K562 (cell line): Measurements from ENCODE around the gene TAF10. TPM values are rescaled to one million over a fixed set of nuclear protein-coding genes. Genes with fewer than 3 reads are reported as not detected.

Experiments
- ARHGAP35 ChIP-seq: fragments of 450-650 bp; IDR thresholded peaks from 2 replicates; pipeline ENCODE4 v1.6.1; 2018; ENCODE audit not compliant: partially characterized antibody
- ATF7 ChIP-seq: fragments of 450-650 bp; IDR thresholded peaks from 2 replicates; pipeline ENCODE4 v1.7.1; 2014; ENCODE audit warnings: mild to moderate bottlenecking, moderate library complexity
- HDAC3 ChIP-seq: fragments of 450-650 bp; IDR thresholded peaks from 2 replicates; pipeline ENCODE4 v1.6.1; 2018; ENCODE audit warnings: borderline replicate concordance, mild to moderate bottlenecking, moderate library complexity; ENCODE audit not compliant: partially characterized antibody
- TAF15 ChIP-seq: fragments of 200-400 bp; formaldehyde crosslinking; IDR thresholded peaks from 2 replicates; pipeline ENCODE4 v1.6.1; 2017; ENCODE audit warnings: mild to moderate bottlenecking, low read depth, low read length, moderate library complexity
- THRAP3 ChIP-seq: fragments of 450-650 bp; IDR thresholded peaks from 2 replicates; pipeline ENCODE4 v1.6.1; 2016; ENCODE audit warnings: mild to moderate bottlenecking, inconsistent platforms, borderline replicate concordance
- ZNF75A ChIP-seq: fragments of 450-650 bp; formaldehyde crosslinking; IDR thresholded peaks from 2 replicates; pipeline ENCODE4 v1.4.0; 2020; ENCODE audit warnings: mild to moderate bottlenecking
- ZNF764 ChIP-seq: fragments of 250-450 bp; sonication (Bioruptor Pico); IDR thresholded peaks from 2 replicates; pipeline ENCODE4 v1.4.0; 2020; ENCODE audit warnings: low read depth, mild to moderate bottlenecking, moderate library complexity
- polyA plus RNA-seq, 8 experiments: library from polyadenylated mRNA; depleted of rRNA in 4 of 8; stranded (reverse) in 5 of 8; unstranded in 3 of 8; fragments of >200 nt; fragmentation: Nextera tagmentation in 2 of 8; fragmentation: Illumina TruSeq in 1 of 8; extraction: Ambion mirVana in 2 of 8; extraction: Trizol in 1 of 8; gene quantifications; 2 replicates each; pipeline versions ENCODE4 v1.2.1 to v1.2.3, GENCODE V29; 2011 to 2014; ENCODE audit warnings: inconsistent platforms in 1 of 8, missing spikeins in 1 of 8
- total RNA-seq, 7 experiments: library from RNA; depleted of rRNA in 6 of 7; stranded (reverse); fragments of >200 nt in 6 of 7; fragmentation: Illumina TruSeq in 2 of 7; extraction: Trizol in 2 of 7; gene quantifications; 2 replicates each; pipeline versions ENCODE4 v1.2.1 to v1.2.3, GENCODE V29; 2011 to 2021; ENCODE audit warnings: low replicate concordance in 1 of 7
- TF ChIP-seq, protein P1 (sequence below): fragments of 450-650 bp; formaldehyde crosslinking; IDR thresholded peaks from 2 replicates; pipeline ENCODE4 v1.4.0; 2020; ENCODE audit warnings: mild to moderate bottlenecking
- TF ChIP-seq, protein P2 (sequence below), 2 experiments: fragments of 150-350 bp in 1 of 2; IDR thresholded peaks; 2 replicates each; pipeline ENCODE4 v1.6.1; 2012 to 2016; ENCODE audit warnings: low read depth in 2 of 2, low read length in 2 of 2, mild to moderate bottlenecking in 1 of 2, moderate library complexity in 1 of 2

TAF10 gene
- total and polyA plus RNA-seq, 9 of the 15 experiments (the other 6 are each of a cell fraction or from before 2014, with no cell fraction given): 19.5 to 197 (median 121) TPM

DNA sequence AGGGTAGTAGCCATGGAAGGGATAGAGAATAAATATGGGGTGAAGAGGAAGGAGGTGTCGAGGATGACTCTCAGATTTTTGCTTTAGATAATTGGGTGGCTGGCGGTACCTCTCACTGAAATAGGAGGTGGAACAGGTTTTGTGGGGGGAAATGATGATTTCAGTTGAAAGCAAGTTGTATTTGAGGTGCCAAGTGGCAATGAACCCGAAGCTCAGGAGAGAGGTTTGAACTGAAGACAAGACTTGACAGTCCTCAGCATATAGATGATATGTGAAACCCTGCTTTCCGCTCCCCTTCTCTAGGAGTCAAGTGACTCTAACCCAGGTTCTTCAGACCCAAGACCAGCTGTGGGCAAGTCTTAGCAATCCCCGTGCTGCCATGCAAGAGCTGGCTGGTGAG is 42.3 kb downstream of the TAF10 start (continued):
- TF ChIP-seq ARHGAP35 (no peak), ATF7 (peak; percentile 72; the same call in 1 of the 2 replicates), THRAP3 (no peak), ZNF75A (CRISPR knock-in tag) (no peak), HDAC3 (no peak), ZNF764 (CRISPR knock-in tag) (no peak), TAF15 (no peak)
- TF ChIP-seq, protein P1, sequence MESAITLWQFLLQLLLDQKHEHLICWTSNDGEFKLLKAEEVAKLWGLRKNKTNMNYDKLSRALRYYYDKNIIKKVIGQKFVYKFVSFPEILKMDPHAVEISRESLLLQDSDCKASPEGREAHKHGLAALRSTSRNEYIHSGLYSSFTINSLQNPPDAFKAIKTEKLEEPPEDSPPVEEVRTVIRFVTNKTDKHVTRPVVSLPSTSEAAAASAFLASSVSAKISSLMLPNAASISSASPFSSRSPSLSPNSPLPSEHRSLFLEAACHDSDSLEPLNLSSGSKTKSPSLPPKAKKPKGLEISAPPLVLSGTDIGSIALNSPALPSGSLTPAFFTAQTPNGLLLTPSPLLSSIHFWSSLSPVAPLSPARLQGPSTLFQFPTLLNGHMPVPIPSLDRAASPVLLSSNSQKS (CRISPR knock-in tag): no peak
- TF ChIP-seq, protein P2, sequence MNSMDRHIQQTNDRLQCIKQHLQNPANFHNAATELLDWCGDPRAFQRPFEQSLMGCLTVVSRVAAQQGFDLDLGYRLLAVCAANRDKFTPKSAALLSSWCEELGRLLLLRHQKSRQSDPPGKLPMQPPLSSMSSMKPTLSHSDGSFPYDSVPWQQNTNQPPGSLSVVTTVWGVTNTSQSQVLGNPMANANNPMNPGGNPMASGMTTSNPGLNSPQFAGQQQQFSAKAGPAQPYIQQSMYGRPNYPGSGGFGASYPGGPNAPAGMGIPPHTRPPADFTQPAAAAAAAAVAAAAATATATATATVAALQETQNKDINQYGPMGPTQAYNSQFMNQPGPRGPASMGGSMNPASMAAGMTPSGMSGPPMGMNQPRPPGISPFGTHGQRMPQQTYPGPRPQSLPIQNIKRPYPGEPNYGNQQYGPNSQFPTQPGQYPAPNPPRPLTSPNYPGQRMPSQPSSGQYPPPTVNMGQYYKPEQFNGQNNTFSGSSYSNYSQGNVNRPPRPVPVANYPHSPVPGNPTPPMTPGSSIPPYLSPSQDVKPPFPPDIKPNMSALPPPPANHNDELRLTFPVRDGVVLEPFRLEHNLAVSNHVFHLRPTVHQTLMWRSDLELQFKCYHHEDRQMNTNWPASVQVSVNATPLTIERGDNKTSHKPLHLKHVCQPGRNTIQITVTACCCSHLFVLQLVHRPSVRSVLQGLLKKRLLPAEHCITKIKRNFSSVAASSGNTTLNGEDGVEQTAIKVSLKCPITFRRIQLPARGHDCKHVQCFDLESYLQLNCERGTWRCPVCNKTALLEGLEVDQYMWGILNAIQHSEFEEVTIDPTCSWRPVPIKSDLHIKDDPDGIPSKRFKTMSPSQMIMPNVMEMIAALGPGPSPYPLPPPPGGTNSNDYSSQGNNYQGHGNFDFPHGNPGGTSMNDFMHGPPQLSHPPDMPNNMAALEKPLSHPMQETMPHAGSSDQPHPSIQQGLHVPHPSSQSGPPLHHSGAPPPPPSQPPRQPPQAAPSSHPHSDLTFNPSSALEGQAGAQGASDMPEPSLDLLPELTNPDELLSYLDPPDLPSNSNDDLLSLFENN (IDR thresholded peaks at IDR 0.05; ENCODE audit: low read depth in 2 of 2, low read length in 2 of 2): no peak
